Small intestine (tissue), 7 donors: ENCODE measurements around the gene CDK5. TPM values are rescaled to one million over a fixed set of nuclear protein-coding genes. Genes with fewer than 3 reads are reported as not detected.

Experiments
- DNase-seq, 2 donors: peaks; one replicate each; pipeline versions ENCODE4 v3.0.0 to v3.0.0-alpha.2; 2013
- FAIRE-seq: peaks from 2 replicates; lab custom pipeline; 2012; peaks lifted over from hg19 to GRCh38; lab: Jason Lieb, UNC
- H3K27ac ChIP-seq, 3 donors: one replicate each; pipeline ENCODE4 v1.5.1; 2013; ENCODE audit warnings: low read length in 2 of 3, mild to moderate bottlenecking in 2 of 3, control low read depth in 1 of 3, inconsistent platforms in 1 of 3, low read depth in 1 of 3, moderate library complexity in 1 of 3
- H3K27me3 ChIP-seq, 3 donors: one replicate each; pipeline ENCODE4 v1.6.1; 2013; ENCODE audit warnings: low read length in 3 of 3, inconsistent platforms in 1 of 3; ENCODE audit not compliant: control insufficient read depth in 3 of 3, insufficient read depth in 3 of 3
- H3K36me3 ChIP-seq, 3 donors: one replicate each; pipeline ENCODE4 v1.6.1; 2013; ENCODE audit warnings: low read length in 3 of 3, inconsistent platforms in 1 of 3, low read depth in 1 of 3, mild to moderate bottlenecking in 1 of 3, moderate library complexity in 1 of 3; ENCODE audit not compliant: control insufficient read depth in 3 of 3, insufficient read depth in 2 of 3
- H3K4me1 ChIP-seq, 3 donors: one replicate each; pipeline ENCODE4 v1.6.1; 2013; ENCODE audit warnings: low read length in 2 of 3, inconsistent platforms in 1 of 3, low read depth in 1 of 3, mild to moderate bottlenecking in 1 of 3, moderate library complexity in 1 of 3; ENCODE audit not compliant: control insufficient read depth in 3 of 3, insufficient read depth in 2 of 3
- H3K4me3 ChIP-seq, 3 donors: one replicate each; pipeline ENCODE4 v1.5.1; 2013; ENCODE audit warnings: low read length in 3 of 3, control low read depth in 1 of 3, inconsistent platforms in 1 of 3, low read depth in 1 of 3, mild to moderate bottlenecking in 1 of 3, moderate library complexity in 1 of 3
- H3K9me3 ChIP-seq, 2 donors: one replicate each; pipeline ENCODE4 v1.6.1; 2013; ENCODE audit warnings: low read depth in 1 of 2, low read length in 1 of 2; ENCODE audit not compliant: control insufficient read depth in 2 of 2, insufficient read depth in 1 of 2
- WGBS, 3 donors: extraction: QIAGEN DNeasy Blood & Tissue Kit; methylation state at CpG; one replicate each; pipeline ENCODE4 v1.1.7; 2013; 5-methylcytosine and 5-hydroxymethylcytosine counted together
- polyA plus RNA-seq, 4 donors: library from polyadenylated mRNA; stranded (reverse) in 3 of 4; unstranded in 1 of 4; fragments of 200-250 nt in 3 of 4; fragments of 120-200 nt in 1 of 4; gene quantifications; one replicate each; pipeline versions ENCODE4 v1.2.1 to v1.2.3, GENCODE V29; 2013
- donor health status: healthy with polysubstance abuse.
- donor health status: control.
- donor health status: control.
- donor health status: Bipolar disorder and iron deficiency.
- donor health status: healthy.

The CDK5 gene
- polyA plus RNA-seq, 4 donors: 10.8 to 19.7 (median 11.9) TPM

- Histone ChIP-seq H3K4me3 (no peak overlapping the region), H3K4me1 (no peaks in the 10 kb centered on the region), H3K27me3 (no peaks in the 10 kb centered on the region), H3K27ac (no peak overlapping the region), H3K36me3 (peaks cover 16 to 100% (median 22%) of the 10 kb centered on the region in 3 donors), H3K9me3 (no peaks in the 10 kb centered on the region)
- FAIRE-seq (no peak), DNase-seq (no peak)
- WGBS, 3 donors: 93 to 95% (median 93%) methylated on average over 26 to 39 of the region's 39 CpGs
These were observed 13.6 kb upstream of the CDK5 start for GRCh38 chr7:151071032-151071866.

- FAIRE-seq (no peak), DNase-seq (no peak)
- H3K9me3 ChIP-seq: no peaks in the 10 kb centered on the region
- no peaks in the 10 kb centered on the region for H3K27me3 ChIP-seq
- no peaks in the 10 kb centered on the region for H3K4me1 ChIP-seq
- 91 to 94% (median 94%) methylated on average over 15 of the region's 15 CpGs for WGBS, 3 donors
- H3K27ac ChIP-seq: no peak overlapping the region
- no peak overlapping the region for H3K4me3 ChIP-seq
- H3K36me3 ChIP-seq: peaks cover 11 to 100% (median 25%) of the 10 kb centered on the region in 3 donors
These were observed 12.9 kb upstream of the CDK5 start for GRCh38 chr7:151070574-151070960.

- Histone ChIP-seq H3K4me1 (no peaks in the 10 kb centered on the region), H3K9me3 (no peaks in the 10 kb centered on the region), H3K27ac (no peak overlapping the region), H3K36me3 (peaks cover 10 to 100% (median 25%) of the 10 kb centered on the region in 3 donors), H3K4me3 (no peak overlapping the region), H3K27me3 (no peaks in the 10 kb centered on the region)
- DNase-seq (no peak), FAIRE-seq (no peak)
- WGBS, 3 donors: 86 to 90% (median 90%) methylated on average over 17 of the region's 17 CpGs
These were observed 12.3 kb upstream of the CDK5 start for GRCh38 chr7:151069841-151070573.

GRCh38 chr7:151068069-151068773 is 10.5 kb upstream of the CDK5 start:
- no peaks in the 10 kb centered on the region for H3K27me3 ChIP-seq
- peaks cover 0 to 7% (median 0%) of the 10 kb centered on the region in 3 donors for H3K4me1 ChIP-seq
- no peak overlapping the region for H3K4me3 ChIP-seq
- DNase-seq (no peak), FAIRE-seq (no peak)
- no peaks in the 10 kb centered on the region for H3K9me3 ChIP-seq
- 88 to 96% (median 93%) methylated on average over 12 of the region's 12 CpGs for WGBS, 3 donors
- H3K36me3 ChIP-seq: peaks cover 9 to 98% (median 29%) of the 10 kb centered on the region in 3 donors
- H3K27ac ChIP-seq: no peak overlapping the region

GRCh38 chr7:151066273-151066974 is 8.7 kb upstream of the CDK5 start:
- Histone ChIP-seq H3K27me3 (no peaks in the 10 kb centered on the region), H3K9me3 (no peaks in the 10 kb centered on the region), H3K36me3 (peaks cover 9 to 90% (median 22%) of the 10 kb centered on the region in 3 donors), H3K4me3 (no peak overlapping the region), H3K27ac (no peak overlapping the region), H3K4me1 (peaks cover 0 to 15% (median 0%) of the 10 kb centered on the region in 3 donors)
- no peak for FAIRE-seq
- WGBS, 3 donors: 90 to 94% (median 94%) methylated on average over 36 to 39 of the region's 39 CpGs
- DNase-seq: no peak

GRCh38 chr7:151065516-151065915 is 7.8 kb upstream of the CDK5 start:
- Histone ChIP-seq H3K27me3 (no peaks in the 10 kb centered on the region), H3K4me1 (peaks cover 0 to 24% (median 7%) of the 10 kb centered on the region in 3 donors), H3K4me3 (no peak overlapping the region), H3K36me3 (peaks cover 9 to 81% (median 22%) of the 10 kb centered on the region in 3 donors), H3K27ac (no peak overlapping the region), H3K9me3 (no peaks in the 10 kb centered on the region)
- DNase-seq: no peak
- FAIRE-seq: no peak
- WGBS, 3 donors: 80 to 84% (median 83%) methylated on average over 14 of the region's 14 CpGs

GRCh38 chr7:151064993-151065392 is 7.3 kb upstream of the CDK5 start:
- H3K4me1 ChIP-seq: peaks cover 0 to 27% (median 9%) of the 10 kb centered on the region in 3 donors
- H3K27ac ChIP-seq: no peak overlapping the region
- 88 to 93% (median 93%) methylated on average over 6 of the region's 6 CpGs for WGBS, 3 donors
- DNase-seq (no peak), FAIRE-seq (no peak)
- H3K4me3 ChIP-seq: no peak overlapping the region
- H3K27me3 ChIP-seq: no peaks in the 10 kb centered on the region
- H3K36me3 ChIP-seq: peaks cover 9 to 76% (median 22%) of the 10 kb centered on the region in 3 donors
- no peaks in the 10 kb centered on the region for H3K9me3 ChIP-seq
